ENCODE measurements around the gene CHEK2.
"Not testable (repeated sequence)": the region's sequence is repeated elsewhere in the genome, so short reads cannot be mapped to it uniquely, and the experiment has no call there.

CHEK2 gene

DNA sequence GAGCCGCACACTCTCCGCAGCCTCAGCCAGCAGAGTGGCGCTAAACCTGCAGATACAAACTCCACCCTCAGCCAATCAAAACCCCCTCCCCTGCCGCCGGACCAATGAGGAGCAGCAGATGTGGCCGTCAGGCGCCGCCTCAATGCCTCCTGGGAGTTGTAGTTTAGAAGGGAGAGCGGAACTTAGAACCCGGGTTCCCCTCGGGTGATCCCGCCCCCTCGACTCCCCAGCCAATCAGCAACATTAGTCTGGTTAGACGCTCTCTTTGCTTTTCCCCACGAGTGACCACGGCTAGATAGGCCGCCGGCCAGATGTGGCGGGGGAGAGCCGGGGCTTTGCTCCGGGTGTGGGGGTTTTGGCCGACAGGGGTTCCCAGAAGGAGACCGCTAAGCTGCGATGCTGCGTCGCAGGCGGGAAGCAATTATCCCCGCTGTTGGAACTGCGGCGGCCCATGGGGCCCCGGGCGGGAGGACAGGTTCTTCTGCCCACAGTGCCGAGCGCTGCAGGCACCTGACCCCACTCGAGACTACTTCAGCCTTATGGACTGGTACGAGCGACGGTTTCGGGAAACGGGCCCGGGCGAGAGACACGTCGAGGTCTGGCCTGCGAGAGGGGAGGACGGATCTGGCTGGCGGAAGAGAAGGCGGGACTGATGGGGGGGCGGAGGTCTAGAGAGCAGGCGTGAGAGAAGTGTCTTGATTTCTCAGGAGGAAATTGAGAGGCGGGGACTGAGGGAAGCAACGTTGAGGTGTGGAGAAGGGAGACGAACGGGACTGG, at the start of gene CHEK2, which contains the start of gene HSCB:
TSS of gene CHEK2 (minus strand) at position 36 of the 777 bp plus-strand sequence. CDS start 7,099 bp downstream, outside the sequence.
TSS of gene HSCB (plus strand) at position 255 of the 777 bp plus-strand sequence. CDS start at position 312, 57 bp downstream.
- DNase-seq: peak; percentile 98

DNA sequence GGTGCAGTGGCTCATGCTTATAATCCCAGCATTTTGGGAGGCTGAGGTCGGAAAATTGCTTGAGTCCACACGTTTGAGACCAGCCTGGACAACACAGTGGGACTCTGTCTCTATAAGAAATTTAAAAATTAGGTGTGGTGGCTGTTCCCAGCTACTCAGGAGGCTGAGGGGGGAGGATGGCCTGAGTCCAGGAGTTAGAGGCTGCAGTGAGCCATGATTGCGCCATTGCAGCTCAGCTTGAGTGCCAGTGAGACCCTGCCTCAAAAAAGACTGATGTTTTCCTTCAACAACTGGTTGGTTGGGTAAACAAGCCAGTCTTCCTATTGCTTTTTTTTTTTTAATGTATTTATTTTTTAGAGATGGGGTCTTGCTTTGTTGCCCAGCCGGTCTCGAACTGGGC, 49.5 kb upstream of the CHEK2 start:
- no peak for DNase-seq

DNA sequence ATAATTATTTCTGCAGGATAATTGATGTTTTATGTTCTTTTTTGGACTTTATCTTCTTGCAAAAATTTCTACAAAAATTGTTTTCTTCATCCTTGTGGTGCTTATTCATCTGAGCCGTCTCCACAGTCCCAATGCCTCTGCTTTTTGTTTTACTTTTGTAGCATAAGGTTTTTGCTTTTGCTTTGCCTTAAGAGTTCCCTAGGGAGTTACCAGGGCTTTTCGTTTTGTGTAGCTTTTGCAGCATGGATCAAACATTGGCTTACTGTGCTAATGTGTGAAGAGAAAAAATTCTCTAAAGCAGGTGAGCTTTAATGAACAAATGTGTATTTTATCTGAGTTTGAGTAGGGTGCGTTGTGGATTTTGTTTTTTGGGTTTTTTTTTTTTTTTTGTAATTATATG, 47.0 kb upstream of the CHEK2 start:
- no peak for DNase-seq

DNA sequence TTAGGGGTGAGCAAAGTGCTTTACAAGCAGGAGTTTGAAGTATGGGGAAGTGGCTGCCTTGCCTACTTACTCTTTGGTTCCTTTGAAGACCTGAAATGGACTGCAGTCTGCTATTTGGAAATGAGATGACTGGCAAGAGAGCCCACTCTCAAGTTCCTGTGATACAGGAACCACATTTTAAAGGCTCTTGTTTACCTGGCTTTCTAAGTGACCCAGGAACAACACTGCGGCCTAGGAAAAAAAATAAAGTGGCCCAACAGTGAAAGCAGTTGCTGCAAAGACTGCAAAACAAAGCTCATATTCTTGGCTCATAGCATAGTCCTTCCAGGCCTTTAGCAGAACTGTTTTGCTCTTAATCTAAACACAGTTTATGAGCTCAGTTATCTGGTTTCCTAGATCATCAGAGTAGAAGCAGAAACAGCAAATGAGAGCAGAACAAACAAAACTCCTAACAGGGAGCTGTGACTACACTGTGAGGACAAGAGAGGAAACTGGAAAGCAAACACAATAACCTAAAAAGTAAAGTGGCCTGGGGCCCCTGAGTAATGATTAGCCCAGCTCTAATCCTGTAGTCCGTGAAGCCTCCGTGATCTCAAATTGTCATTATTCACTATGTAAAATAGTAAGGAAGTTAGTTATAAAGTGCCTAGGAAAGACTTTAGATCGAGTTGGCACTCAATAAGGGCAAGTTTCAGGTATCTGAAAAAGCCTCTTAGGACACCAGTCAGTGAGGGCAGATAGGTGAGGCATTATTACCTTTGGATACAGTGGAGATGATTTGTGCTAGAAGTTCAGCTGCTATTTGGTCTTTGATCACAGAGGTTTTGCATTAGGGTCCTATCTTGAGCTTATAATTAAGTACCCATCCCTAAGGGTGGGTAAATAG, 42.4 kb upstream of the CHEK2 start:
- DNase-seq: no peak

- no peak for DNase-seq
Observed at GRCh38 chr22:28780296-28780695, 38.7 kb upstream of the CHEK2 start.

GRCh38 chr22:28779833-28780232, 38.2 kb upstream of the CHEK2 start:
- DNase-seq: no peak

DNA sequence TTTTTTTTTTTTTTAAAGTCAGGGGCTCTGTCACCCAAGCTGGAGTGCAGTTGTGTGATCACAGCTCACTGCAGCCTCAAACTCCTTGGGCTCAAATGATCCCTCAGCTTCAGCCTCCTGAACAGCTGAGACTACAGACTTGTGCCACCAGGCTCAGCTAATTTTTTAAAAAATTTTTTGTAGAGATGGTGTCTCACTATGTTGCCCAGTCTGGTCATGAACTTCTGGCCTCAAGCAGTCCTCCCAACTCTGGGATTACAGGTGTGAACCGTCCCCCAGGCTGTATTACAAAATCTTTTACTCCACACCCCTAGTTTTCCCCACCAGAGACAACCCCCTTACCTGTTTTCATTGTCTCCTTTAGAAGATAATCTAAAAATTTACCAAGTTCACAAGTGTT, 32.8 kb upstream of the CHEK2 start:
- no peak for DNase-seq

DNA sequence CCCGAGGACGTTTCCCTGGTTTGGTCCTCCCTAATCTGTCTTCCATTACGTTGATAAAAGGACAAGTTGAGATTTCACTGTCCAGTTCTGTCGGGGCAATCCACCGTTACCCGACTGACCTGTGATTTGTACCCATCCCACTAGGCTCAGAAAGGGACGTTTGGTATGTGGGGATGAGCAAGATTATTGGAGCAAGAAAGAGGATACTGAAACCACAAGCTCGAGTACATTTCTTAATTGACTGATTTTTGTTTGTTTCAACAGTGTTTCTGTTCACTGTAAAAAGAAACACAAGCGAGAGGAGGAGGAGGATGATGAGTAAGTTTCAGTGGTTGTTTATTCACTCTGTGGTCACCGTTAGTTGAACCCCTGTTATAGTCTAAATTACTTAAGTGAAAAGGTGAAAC, 31.8 kb upstream of the CHEK2 start:
- no peak for DNase-seq

GRCh38 chr22:28772633-28773460, 31.2 kb upstream of the CHEK2 start, which contains the start of gene CCDC117:
Gene CCDC117, plus strand, starts transcription at chr22:28772695. Its CDS starts 155 bp downstream, at chr22:28772850.
- DNase-seq: peak; percentile 89

DNA sequence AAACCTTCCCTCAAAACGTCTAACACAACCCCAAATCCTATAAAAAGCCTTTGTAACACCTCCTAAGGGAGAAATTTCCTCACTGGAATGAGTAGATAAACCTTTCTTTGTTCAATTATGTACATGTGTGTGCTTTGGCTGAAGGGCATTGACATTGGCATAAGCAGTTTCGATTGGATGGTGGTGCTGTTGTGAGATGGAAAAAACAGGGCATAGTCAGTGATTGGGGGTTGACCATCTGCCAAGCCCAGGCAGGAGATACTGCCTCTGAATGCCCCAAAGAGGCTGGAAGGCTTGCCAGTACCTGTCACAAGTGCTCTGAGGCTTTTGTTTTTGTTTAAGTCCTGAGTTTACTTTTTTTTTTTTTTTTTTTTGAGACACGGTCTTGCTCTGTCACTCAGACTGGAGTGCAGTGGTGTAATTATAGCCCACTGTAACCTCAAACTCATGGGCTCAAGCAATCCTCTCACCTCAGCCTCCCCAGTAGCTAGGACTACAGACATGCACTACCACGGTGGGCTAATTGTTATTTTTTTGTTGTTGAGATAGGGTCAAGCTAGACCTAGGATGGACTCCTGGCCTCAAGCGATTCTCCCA, 29.7 kb upstream of the CHEK2 start:
- no peak for DNase-seq

DNA sequence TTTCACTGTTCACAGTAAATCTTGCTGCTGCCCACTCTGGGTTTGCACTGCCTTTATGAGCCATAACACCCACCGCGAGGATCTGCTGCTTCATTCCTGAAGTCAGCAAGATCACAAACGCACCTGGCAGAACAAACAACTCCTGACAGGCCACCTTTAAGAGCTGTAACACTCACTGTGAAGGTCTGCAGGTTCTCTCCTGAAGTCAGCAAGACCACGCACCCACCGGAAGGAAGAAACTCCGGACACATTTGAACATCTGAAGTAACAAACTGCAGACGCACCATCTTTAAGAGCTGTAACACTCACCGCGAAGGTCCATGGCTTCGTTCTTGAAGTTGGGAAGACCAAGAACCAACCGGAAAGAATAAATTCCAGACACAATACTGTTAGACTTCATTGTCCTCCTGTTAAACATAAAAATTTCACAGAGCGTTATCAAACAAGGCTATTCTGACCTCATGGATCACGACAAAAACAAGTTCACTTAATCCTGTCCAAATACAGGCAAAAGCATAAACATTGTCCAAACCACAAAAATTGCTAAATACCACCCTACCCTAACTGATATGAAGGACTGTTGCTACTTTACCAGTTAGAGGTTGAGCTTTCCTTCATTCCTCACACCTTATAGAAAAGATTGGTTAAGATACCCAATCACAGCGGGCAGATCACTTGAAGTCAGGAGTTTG, 27.9 kb upstream of the CHEK2 start:
- no peak for DNase-seq

DNA sequence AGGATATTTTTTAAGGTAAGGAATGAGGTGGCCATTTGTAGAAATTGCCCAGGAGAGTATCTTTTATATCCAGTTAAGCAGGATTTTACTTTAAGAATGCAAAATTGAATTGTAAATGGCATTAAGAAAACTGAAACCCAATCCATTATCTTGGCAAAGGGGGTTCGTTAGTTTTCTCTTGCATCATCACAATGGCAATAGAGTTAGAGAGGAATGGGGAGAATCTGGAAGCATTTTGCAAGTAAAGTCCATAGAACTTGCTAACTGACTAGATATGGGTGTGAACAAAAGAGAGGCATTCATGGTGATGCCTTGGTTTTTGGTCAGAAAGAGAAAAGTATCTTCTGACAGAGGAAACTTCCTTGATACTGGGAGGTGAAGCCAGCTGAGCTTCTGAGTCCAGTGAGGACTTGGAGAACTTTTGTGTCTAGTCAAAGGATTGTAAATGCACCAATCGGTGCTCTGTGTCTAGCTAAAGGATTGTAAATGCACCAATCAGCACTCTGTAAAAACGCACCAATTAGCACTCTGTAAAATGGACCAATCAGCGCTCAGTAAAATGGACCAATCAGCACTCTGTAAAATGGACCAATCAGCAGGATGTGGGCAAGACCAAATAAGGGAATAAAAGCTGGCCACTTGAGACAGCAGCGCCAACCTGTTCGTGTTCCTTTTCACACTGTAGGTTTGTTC, 27.2 kb upstream of the CHEK2 start:
- no peak for DNase-seq

- no peak for DNase-seq
Observed at GRCh38 chr22:28766628-28767027, 25.0 kb upstream of the CHEK2 start.

DNA sequence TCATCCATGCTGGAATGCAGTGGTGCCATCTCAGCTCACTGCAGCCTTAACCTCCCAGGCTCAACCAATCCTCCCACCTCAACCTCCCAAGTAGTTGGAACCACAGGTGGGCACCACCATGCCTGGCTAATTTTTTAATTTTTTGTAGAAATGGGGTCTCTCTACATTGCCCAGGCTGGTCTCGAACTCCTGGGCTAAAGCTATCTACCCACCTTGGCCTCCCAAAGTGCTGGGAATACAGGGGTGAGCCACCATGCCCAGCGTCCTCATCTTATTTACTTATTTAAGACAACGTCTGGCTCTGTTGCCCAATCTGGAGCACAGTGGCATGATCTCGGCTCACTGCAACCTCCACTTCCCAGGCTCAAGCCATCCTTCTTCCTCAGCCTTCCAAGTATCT, 20.4 kb upstream of the CHEK2 start:
- DNase-seq: not testable (repeated sequence)

GRCh38 chr22:28761449-28761755, 19.8 kb upstream of the CHEK2 start:
- no peak for DNase-seq

- DNase-seq: no peak
Observed at GRCh38 chr22:28759861-28760560, 18.4 kb upstream of the CHEK2 start.

DNA sequence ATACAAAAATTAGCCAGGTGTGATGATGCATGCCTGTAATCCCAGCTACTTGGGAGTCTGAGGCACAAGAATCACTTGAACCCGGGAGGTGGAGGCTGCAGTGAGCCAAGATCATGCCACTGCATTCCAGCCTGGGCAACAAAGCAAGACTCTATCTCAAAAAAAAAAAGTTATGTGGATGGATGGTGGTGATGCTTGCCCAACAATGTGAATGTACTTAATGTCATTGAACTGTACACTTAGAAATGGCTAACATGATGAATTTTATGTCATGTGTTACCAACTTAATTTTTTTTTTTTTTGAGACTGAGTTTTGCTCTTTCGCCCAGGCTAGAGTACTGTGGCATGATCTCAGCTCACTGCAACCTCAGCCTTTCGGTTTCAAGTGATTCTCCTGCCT, 12.9 kb upstream of the CHEK2 start:
- not testable (repeated sequence) for DNase-seq

- DNase-seq: no peak
Observed at GRCh38 chr22:28750471-28750881, 8.9 kb upstream of the CHEK2 start.

DNA sequence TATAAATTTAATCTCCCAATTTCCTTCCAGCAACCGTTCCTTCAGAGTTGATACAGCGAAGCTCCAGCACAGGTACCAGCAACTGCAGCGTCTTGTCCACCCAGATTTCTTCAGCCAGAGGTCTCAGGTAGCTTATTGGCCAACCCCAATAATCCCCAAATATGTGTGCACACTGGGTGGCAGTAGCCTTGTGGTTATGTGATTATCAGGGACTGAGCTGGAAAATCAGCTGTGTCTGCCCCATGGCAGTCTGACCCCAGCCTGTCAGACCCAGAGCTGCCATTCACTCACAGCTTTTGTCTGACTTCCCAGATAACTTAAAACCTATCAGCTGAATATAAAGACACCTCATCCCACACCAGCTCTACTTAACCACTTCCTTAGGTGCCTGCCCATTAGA, 2.2 kb upstream of the CHEK2 start:
- DNase-seq: no peak

GRCh38 chr22:28742562-28742962, 942 bp upstream of the CHEK2 start:
- DNase-seq: no peak

Data from activated gamma-delta T cell treated with Interleukin-2 at 50 U/mL for 16 hours (primary cell).